Kidney epithelial cell (primary cell): ENCODE data around the gene SCN5A. TPM values are rescaled to one million over a fixed set of nuclear protein-coding genes. Genes with fewer than 3 reads are reported as not detected.

Source experiments
- DNase-seq: peaks from one replicate; pipeline ENCODE4 v3.0.0-alpha.2; 2010; ENCODE audit warnings: low read depth
- H3K27me3 ChIP-seq: 2 replicates; pipeline ENCODE4 v1.6.0; 2011; ENCODE audit warnings: low read length; ENCODE audit not compliant: control insufficient read depth, insufficient read depth
- H3K36me3 ChIP-seq: 2 replicates; pipeline ENCODE4 v1.5.1; 2011; ENCODE audit warnings: low read length; ENCODE audit not compliant: control insufficient read depth, insufficient read depth
- H3K4me3 ChIP-seq: 2 replicates; pipeline ENCODE4 v1.5.1; 2011; ENCODE audit warnings: low read depth, mild to moderate bottlenecking, control low read depth, low read length
- total RNA-seq: library from RNA; depleted of rRNA; stranded (reverse); fragments of >200 nt; gene quantifications from 2 replicates; pipeline ENCODE4 v1.2.3, GENCODE V29; 2015
- TF ChIP-seq, protein P1 (sequence below): IDR thresholded peaks from 2 replicates; pipeline ENCODE4 v1.5.1; 2011; ENCODE audit warnings: mild to moderate bottlenecking, moderate library complexity, low read length, control low read depth, inconsistent platforms; ENCODE audit not compliant: insufficient read depth, poor library complexity, severe bottlenecking

SCN5A gene
- total RNA-seq, 1 donor from 2014 or later, result 3.8 TPM

DNA sequence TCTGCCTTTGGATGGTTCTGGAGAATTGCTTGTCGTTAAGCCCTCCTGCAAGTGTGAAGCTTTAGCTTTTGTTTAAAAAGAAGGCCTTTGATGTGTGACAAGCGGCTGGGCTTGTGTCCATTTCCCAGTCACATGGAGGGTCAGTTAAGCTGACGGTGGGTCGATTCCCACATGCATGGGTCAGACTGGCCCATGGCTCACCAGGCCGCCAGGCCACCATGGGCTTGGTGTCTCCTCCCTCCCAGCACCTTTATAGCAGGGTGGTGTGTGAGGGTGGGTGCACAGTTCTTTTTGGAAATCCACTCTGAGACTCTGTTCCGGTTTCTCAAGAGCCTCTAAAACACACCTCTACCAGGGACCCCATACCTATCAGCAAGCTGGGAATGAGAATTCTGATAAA is 67.2 kb downstream of the SCN5A start:
- TF ChIP-seq, protein P1, sequence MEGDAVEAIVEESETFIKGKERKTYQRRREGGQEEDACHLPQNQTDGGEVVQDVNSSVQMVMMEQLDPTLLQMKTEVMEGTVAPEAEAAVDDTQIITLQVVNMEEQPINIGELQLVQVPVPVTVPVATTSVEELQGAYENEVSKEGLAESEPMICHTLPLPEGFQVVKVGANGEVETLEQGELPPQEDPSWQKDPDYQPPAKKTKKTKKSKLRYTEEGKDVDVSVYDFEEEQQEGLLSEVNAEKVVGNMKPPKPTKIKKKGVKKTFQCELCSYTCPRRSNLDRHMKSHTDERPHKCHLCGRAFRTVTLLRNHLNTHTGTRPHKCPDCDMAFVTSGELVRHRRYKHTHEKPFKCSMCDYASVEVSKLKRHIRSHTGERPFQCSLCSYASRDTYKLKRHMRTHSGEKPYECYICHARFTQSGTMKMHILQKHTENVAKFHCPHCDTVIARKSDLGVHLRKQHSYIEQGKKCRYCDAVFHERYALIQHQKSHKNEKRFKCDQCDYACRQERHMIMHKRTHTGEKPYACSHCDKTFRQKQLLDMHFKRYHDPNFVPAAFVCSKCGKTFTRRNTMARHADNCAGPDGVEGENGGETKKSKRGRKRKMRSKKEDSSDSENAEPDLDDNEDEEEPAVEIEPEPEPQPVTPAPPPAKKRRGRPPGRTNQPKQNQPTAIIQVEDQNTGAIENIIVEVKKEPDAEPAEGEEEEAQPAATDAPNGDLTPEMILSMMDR, result no peak
- no peak for DNase-seq

DNA sequence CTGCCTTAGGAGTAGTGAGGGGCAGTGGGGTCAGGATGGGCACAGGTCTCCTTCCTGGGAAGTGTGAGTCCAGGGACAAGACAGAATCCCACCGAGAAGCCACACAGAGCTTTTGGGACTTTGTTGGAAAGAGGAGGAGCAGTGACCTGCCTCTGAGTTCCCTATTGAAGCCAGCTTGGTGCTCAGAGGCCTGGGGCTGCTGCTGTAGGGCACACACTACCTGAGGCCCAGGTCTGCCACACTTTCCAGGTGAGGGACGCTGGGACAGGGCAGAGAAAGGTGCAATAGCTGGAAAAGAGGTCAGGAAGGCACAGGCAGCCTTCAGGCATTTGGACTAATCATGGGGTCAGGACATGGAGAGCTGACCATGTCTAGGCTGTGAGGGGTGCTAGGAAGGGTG is 67.7 kb downstream of the SCN5A start:
- TF ChIP-seq, protein P1, result no peak
- Histone ChIP-seq H3K36me3 (no peaks in the 10 kb centered on the region), H3K4me3 (no peak overlapping the region), H3K27me3 (no peaks in the 10 kb centered on the region)
- DNase-seq, result no peak

More for the DNA sequence above, 67.2 kb downstream of the SCN5A start:
- Histone ChIP-seq H3K36me3 (no peaks in the 10 kb centered on the region), H3K27me3 (no peaks in the 10 kb centered on the region), H3K4me3 (no peak overlapping the region)

DNA sequence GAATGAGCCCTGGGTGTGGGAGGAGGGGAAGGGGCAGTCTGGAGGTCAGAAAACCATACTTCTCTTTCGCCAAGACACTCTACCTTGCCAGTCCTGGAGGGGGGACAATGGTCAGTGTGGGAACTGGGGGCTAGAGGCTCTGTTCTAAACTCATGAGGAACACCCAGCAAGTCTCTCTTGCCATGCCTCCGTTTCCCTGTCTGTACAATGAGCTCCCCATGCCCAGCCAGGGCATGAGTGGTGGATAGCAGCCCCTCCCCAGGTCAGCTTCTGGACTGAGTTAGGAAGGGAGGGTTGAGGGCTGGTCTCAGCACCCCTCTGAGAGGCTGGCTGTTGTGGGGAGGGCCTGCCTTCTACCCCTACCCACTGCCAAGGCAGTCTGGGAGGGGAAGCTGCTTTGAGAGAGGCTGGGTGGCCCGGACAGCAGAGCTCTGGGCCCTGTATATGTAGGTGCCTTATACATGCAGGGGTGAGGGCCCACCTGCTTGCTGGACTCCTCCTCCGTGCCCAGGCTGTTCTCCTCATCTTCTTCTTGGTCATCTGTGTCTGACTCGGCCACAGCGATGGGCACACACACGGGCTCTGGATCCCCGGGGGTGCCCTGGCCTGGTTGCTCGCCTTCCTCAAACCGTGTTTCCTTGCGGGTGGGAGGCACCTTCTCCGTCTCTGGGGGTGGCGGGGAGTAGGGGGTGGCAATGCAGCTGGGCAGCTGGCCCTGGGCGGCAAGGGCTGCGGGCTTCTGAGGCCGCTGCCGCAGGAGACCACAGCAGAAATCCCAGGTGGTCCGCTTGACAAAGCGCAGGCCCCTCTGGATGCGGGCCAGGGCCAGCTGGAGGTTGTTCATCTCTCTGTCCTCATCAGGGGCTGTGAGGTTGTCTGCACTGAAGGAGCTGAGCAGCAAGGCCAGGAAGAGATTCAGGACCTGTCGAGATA is 68.8 kb downstream of the SCN5A start:
- DNase-seq, result no peak
- TF ChIP-seq, protein P1, result no peak
- Histone ChIP-seq H3K27me3 (no peaks in the 10 kb centered on the region), H3K4me3 (no peak overlapping the region), H3K36me3 (no peaks in the 10 kb centered on the region)

DNA sequence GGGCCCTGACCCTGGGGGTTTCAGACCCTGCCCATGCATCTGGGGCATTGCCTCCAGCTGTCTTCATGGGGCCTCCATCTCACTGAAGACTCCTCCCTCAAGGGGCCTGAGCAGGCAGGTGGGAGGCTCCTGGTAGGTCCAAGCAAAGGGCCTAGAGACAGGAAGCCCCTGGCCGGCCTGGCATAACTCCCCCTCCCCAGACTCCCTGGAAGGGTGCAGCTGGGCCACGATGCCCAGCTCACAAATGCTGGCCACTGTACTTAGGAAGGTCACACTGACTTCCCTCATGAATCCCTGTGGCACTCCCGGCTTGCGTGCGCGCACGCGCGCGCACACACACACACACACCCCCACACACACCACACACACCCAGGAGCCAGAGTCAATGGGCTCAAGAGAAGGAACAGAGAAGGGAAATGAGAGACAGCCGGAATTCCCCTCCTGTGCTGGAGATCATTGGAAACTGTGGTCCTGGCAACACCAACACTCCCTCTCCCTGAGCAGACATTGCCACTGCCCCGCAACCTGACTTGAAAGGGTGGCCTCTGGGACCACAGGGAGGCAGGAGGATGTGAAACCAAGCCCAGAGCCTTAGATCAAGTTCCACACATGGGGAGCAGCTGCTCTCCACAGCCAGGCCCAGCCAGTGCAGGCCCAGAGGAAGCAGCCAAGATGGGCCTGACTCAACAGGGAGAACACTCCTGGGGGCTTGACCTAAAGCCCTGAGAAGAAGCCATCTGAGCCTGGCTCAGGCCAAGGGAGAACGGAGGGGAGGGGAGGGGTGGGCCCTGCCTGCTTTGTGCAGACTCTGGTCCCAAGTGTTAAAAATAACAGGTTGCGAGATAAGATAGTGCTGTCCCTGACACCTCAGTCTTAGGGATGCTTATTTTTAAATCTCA is 69.7 kb downstream of the SCN5A start:
- TF ChIP-seq, protein P1, result no peak
- no peak for DNase-seq
- Histone ChIP-seq H3K27me3 (no peaks in the 10 kb centered on the region), H3K36me3 (no peaks in the 10 kb centered on the region), H3K4me3 (no peak overlapping the region)

DNA sequence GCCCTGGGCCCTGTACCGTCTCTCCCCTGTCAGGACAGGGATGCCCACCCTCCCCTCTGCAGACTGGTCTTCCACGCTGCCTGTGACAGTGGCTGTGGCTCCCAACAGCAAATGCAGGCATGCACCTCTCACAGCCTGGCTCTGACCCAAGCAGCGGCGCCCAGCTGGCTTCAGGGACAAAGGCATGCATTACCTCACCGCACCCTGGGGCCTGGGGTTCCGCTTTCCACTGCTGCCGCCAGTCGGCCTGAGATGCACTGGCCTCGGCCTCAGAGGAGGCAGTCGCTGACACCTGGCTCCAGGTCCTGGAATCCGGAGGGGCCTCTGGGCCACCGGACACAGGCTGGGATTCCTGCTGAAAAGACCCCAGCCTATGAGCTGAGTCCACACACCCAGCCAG is 70.3 kb downstream of the SCN5A start:
- H3K27me3 ChIP-seq, result no peaks in the 10 kb centered on the region
- no peak overlapping the region for H3K4me3 ChIP-seq

More for the DNA sequence above, 70.3 kb downstream of the SCN5A start:
- no peak for DNase-seq
- no peaks in the 10 kb centered on the region for H3K36me3 ChIP-seq
- TF ChIP-seq, protein P1, result no peak
